Measurements from ENCODE around the gene ST6GALNAC3. TPM values are rescaled to one million over a fixed set of nuclear protein-coding genes. Genes with fewer than 3 reads are reported as not detected.
A peak's percentile ranks its signal among the peaks of the same experiment; 100 is the strongest.

ST6GALNAC3 gene
- total and polyA plus RNA-seq, 2 experiments from 2014 or later, result 29.4 to 33.3 TPM

GRCh38 chr1:76587212-76587611 lies 512.7 kb downstream of the ST6GALNAC3 start:
- H3K4me2 ChIP-seq, result no peak overlapping the region
- TF ChIP-seq CTCF (IDR thresholded peaks at IDR 0.05; ENCODE audit: poor library complexity) (no peak), EZH2 (IDR thresholded peaks at IDR 0.05; ENCODE audit: borderline replicate concordance) (no peak), EZH2phosphoT487 (IDR thresholded peaks at IDR 0.05; ENCODE audit: low read depth, severe bottlenecking, unreplicated experiment) (no peak)
- no peaks in the 10 kb centered on the region for H3K9me2 ChIP-seq (replicated peaks; ENCODE audit: insufficient read depth)
- H3K27me3 ChIP-seq, result no peaks in the 10 kb centered on the region
- H2AFZ ChIP-seq, result no peak overlapping the region
- WGBS (ENCODE audit: low lambda C conversion rate, missing lambda C conversion rate), result 84% methylated on average over 9 of the region's 9 CpGs
- no peaks in the 10 kb centered on the region for H3K9me3 ChIP-seq (ENCODE audit: low read depth)
- DNase-seq (ENCODE audit: low spot score), result peak; percentile 5
- no peak overlapping the region for H3K4me3 ChIP-seq
- H3K27ac ChIP-seq, result no peak overlapping the region
- H3K36me3 ChIP-seq (replicated peaks; ENCODE audit: insufficient read depth, low read depth), result no peaks in the 10 kb centered on the region
- H4K20me1 ChIP-seq (ENCODE audit: insufficient read depth, poor library complexity, severe bottlenecking), result no peaks in the 10 kb centered on the region
- H3K79me2 ChIP-seq, result no peaks in the 10 kb centered on the region
- peaks cover 17% of the 10 kb centered on the region for H3K4me1 ChIP-seq (ENCODE audit: insufficient read depth)

- 88% methylated on average over 1 of the region's 1 CpG for WGBS (ENCODE audit: low lambda C conversion rate, missing lambda C conversion rate)
Measured at GRCh38 chr1:76591461-76591860, 516.9 kb downstream of the ST6GALNAC3 start.

GRCh38 chr1:76591963-76592362 lies 517.4 kb downstream of the ST6GALNAC3 start:
- H3K4me2 ChIP-seq, result no peak overlapping the region
- no peaks in the 10 kb centered on the region for H3K9me2 ChIP-seq (replicated peaks; ENCODE audit: insufficient read depth)
- no peak overlapping the region for H2AFZ ChIP-seq
- peaks cover 8% of the 10 kb centered on the region for H3K4me1 ChIP-seq (ENCODE audit: insufficient read depth)
- H3K36me3 ChIP-seq (replicated peaks; ENCODE audit: insufficient read depth, low read depth), result no peaks in the 10 kb centered on the region
- no peak for TF ChIP-seq EZH2phosphoT487 (IDR thresholded peaks at IDR 0.05; ENCODE audit: low read depth, severe bottlenecking, unreplicated experiment)
- TF ChIP-seq EZH2 (IDR thresholded peaks at IDR 0.05; ENCODE audit: borderline replicate concordance), result no peak
- TF ChIP-seq CTCF (IDR thresholded peaks at IDR 0.05; ENCODE audit: poor library complexity), result no peak
- H3K9me3 ChIP-seq (ENCODE audit: low read depth), result no peaks in the 10 kb centered on the region
- no peak overlapping the region for H3K27ac ChIP-seq
- no peaks in the 10 kb centered on the region for H4K20me1 ChIP-seq (ENCODE audit: insufficient read depth, poor library complexity, severe bottlenecking)
- no peaks in the 10 kb centered on the region for H3K79me2 ChIP-seq
- no peak overlapping the region for H3K4me3 ChIP-seq
- DNase-seq (ENCODE audit: low spot score), result no peak
- H3K27me3 ChIP-seq, result no peaks in the 10 kb centered on the region
- 89% methylated on average over 2 of the region's 2 CpGs for WGBS (ENCODE audit: low lambda C conversion rate, missing lambda C conversion rate)

More at GRCh38 chr1:76591461-76591860, 516.9 kb downstream of the ST6GALNAC3 start:
- Histone ChIP-seq H3K79me2 (no peaks in the 10 kb centered on the region), H3K4me3 (no peak overlapping the region), H4K20me1 (ENCODE audit: insufficient read depth, poor library complexity, severe bottlenecking) (no peaks in the 10 kb centered on the region), H3K27me3 (no peaks in the 10 kb centered on the region), H3K36me3 (replicated peaks; ENCODE audit: insufficient read depth, low read depth) (no peaks in the 10 kb centered on the region), H2AFZ (no peak overlapping the region), H3K4me2 (no peak overlapping the region), H3K9me3 (ENCODE audit: low read depth) (no peaks in the 10 kb centered on the region), H3K9me2 (replicated peaks; ENCODE audit: insufficient read depth) (no peaks in the 10 kb centered on the region), H3K4me1 (ENCODE audit: insufficient read depth) (peaks cover 11% of the 10 kb centered on the region), H3K27ac (no peak overlapping the region)
- TF ChIP-seq CTCF (IDR thresholded peaks at IDR 0.05; ENCODE audit: poor library complexity) (no peak), EZH2phosphoT487 (IDR thresholded peaks at IDR 0.05; ENCODE audit: low read depth, severe bottlenecking, unreplicated experiment) (no peak), EZH2 (IDR thresholded peaks at IDR 0.05; ENCODE audit: borderline replicate concordance) (no peak)
- peak; percentile 16 for DNase-seq (ENCODE audit: low spot score)

- H3K79me2 ChIP-seq, result no peaks in the 10 kb centered on the region
- no peak for DNase-seq (ENCODE audit: low spot score)
- no peak overlapping the region for H3K4me2 ChIP-seq
- peaks cover 3% of the 10 kb centered on the region for H3K4me1 ChIP-seq (ENCODE audit: insufficient read depth)
- H2AFZ ChIP-seq, result no peak overlapping the region
- no peaks in the 10 kb centered on the region for H4K20me1 ChIP-seq (ENCODE audit: insufficient read depth, poor library complexity, severe bottlenecking)
- no peaks in the 10 kb centered on the region for H3K9me2 ChIP-seq (replicated peaks; ENCODE audit: insufficient read depth)
- TF ChIP-seq EZH2 (IDR thresholded peaks at IDR 0.05; ENCODE audit: borderline replicate concordance) (no peak), CTCF (IDR thresholded peaks at IDR 0.05; ENCODE audit: poor library complexity) (no peak)
- H3K9me3 ChIP-seq (ENCODE audit: low read depth), result no peaks in the 10 kb centered on the region
- no peak overlapping the region for H3K27ac ChIP-seq
- H3K36me3 ChIP-seq (replicated peaks; ENCODE audit: insufficient read depth, low read depth), result no peaks in the 10 kb centered on the region
- no peaks in the 10 kb centered on the region for H3K27me3 ChIP-seq
- H3K4me3 ChIP-seq, result no peak overlapping the region
Measured at GRCh38 chr1:76593141-76593540, 518.6 kb downstream of the ST6GALNAC3 start.

Measured in hepatocyte (in vitro differentiated cells).